HG03108 (cell line): ENCODE data around the gene RAVER2.
"Not testable (repeated sequence)": the region's sequence is repeated elsewhere in the genome, so short reads cannot be mapped to it uniquely, and the experiment has no call there.

ENCODE experiments used
- ATAC-seq: cut with Tn5 transposase; IDR thresholded peaks from one replicate; pipeline ENCODE4 v1.9.1; 2021; ENCODE audit warnings: moderate library complexity; ENCODE audit not compliant: unreplicated experiment

RAVER2 gene

GRCh38 chr1:64744492-64745180 lies at the start of gene RAVER2:
Gene RAVER2, plus strand, starts transcription at chr1:64745075. Its CDS starts 98 bp downstream, at chr1:64745173.
- ATAC-seq, result no peak

- no peak for ATAC-seq
Measured at GRCh38 chr1:64696879-64697278, 48.0 kb upstream of the RAVER2 start.

- no peak for ATAC-seq
Measured at GRCh38 chr1:64699327-64699726, 45.5 kb upstream of the RAVER2 start.

- ATAC-seq, result no peak
Measured at GRCh38 chr1:64701071-64701470, 43.8 kb upstream of the RAVER2 start.

- no peak for ATAC-seq
Measured at GRCh38 chr1:64701886-64702285, 43.0 kb upstream of the RAVER2 start.

GRCh38 chr1:64702670-64703069 lies 42.2 kb upstream of the RAVER2 start:
- ATAC-seq, result not testable (repeated sequence)

- ATAC-seq, result no peak
Measured at GRCh38 chr1:64703600-64703999, 41.3 kb upstream of the RAVER2 start.

- ATAC-seq, result no peak
Measured at GRCh38 chr1:64705591-64705990, 39.3 kb upstream of the RAVER2 start.

- ATAC-seq, result no peak
Measured at GRCh38 chr1:64711266-64711665, 33.6 kb upstream of the RAVER2 start.

GRCh38 chr1:64712049-64712448 lies 32.8 kb upstream of the RAVER2 start:
- no peak for ATAC-seq

- no peak for ATAC-seq
Measured at GRCh38 chr1:64715186-64715585, 29.7 kb upstream of the RAVER2 start.

- ATAC-seq, result no peak
Measured at GRCh38 chr1:64721135-64721534, 23.7 kb upstream of the RAVER2 start.

GRCh38 chr1:64721576-64722145 lies 23.2 kb upstream of the RAVER2 start:
- ATAC-seq, result no peak

GRCh38 chr1:64727861-64728260 lies 17.0 kb upstream of the RAVER2 start:
- no peak for ATAC-seq

- ATAC-seq, result no peak
Measured at GRCh38 chr1:64733581-64734286, 11.1 kb upstream of the RAVER2 start.

GRCh38 chr1:64734287-64734652 lies 10.6 kb upstream of the RAVER2 start:
- no peak for ATAC-seq

GRCh38 chr1:64740687-64741086 lies 4.2 kb upstream of the RAVER2 start:
- not testable (repeated sequence) for ATAC-seq

- ATAC-seq, result no peak
Measured at GRCh38 chr1:64743954-64744491, 852 bp upstream of the RAVER2 start.

GRCh38 chr1:64745181-64745985 lies 508 bp downstream of the RAVER2 start:
- ATAC-seq, result no peak

- no peak for ATAC-seq
Measured at GRCh38 chr1:64745986-64746940, 1.4 kb downstream of the RAVER2 start.
